HG02610 (cell line): ENCODE data around the gene C11orf52.

Source experiments
- ATAC-seq: cut with Tn5 transposase; IDR thresholded peaks from one replicate; pipeline ENCODE4 v1.9.1; 2021; ENCODE audit warnings: mild to moderate bottlenecking, moderate library complexity; ENCODE audit not compliant: unreplicated experiment

Gene C11orf52

GRCh38 chr11:111937844-111938243 lies 19.1 kb downstream of the C11orf52 start:
- ATAC-seq: no peak

GRCh38 chr11:111938687-111939160 lies 20.0 kb downstream of the C11orf52 start:
- ATAC-seq: peak; percentile 92

- ATAC-seq: no peak
Observed at GRCh38 chr11:111939836-111940604, 21.3 kb downstream of the C11orf52 start.

- no peak for ATAC-seq
Observed at GRCh38 chr11:111941963-111942362, 23.2 kb downstream of the C11orf52 start.

- no peak for ATAC-seq
Observed at GRCh38 chr11:111942829-111943228, 24.1 kb downstream of the C11orf52 start.

- no peak for ATAC-seq
Observed at GRCh38 chr11:111944139-111944538, 25.4 kb downstream of the C11orf52 start.

- no peak for ATAC-seq
Observed at GRCh38 chr11:111944651-111945051, 25.9 kb downstream of the C11orf52 start.

- no peak for ATAC-seq
Observed at GRCh38 chr11:111945198-111945597, 26.5 kb downstream of the C11orf52 start.

- no peak for ATAC-seq
Observed at GRCh38 chr11:111946499-111946898, 27.8 kb downstream of the C11orf52 start.

- ATAC-seq: no peak
Observed at GRCh38 chr11:111947143-111947542, 28.4 kb downstream of the C11orf52 start.

- ATAC-seq: no peak
Observed at GRCh38 chr11:111949519-111950426, 31.1 kb downstream of the C11orf52 start.

GRCh38 chr11:111951565-111951964 lies 32.9 kb downstream of the C11orf52 start:
- ATAC-seq: no peak

- ATAC-seq: no peak
Observed at GRCh38 chr11:111954154-111954553, 35.4 kb downstream of the C11orf52 start.

GRCh38 chr11:111957663-111958444 lies 39.1 kb downstream of the C11orf52 start:
- no peak for ATAC-seq

GRCh38 chr11:111960916-111961315 lies 42.2 kb downstream of the C11orf52 start:
- no peak for ATAC-seq

- no peak for ATAC-seq
Observed at GRCh38 chr11:111961389-111962300, 42.9 kb downstream of the C11orf52 start.

GRCh38 chr11:111963931-111964340 lies 45.2 kb downstream of the C11orf52 start:
- no peak for ATAC-seq

- ATAC-seq: no peak
Observed at GRCh38 chr11:111966678-111967077, 48.0 kb downstream of the C11orf52 start.

GRCh38 chr11:111967649-111968048 lies 48.9 kb downstream of the C11orf52 start:
- no peak for ATAC-seq

- ATAC-seq: no peak
Observed at GRCh38 chr11:111969344-111969743, 50.6 kb downstream of the C11orf52 start.
